Omental fat pad (tissue), 4 donors: ENCODE measurements around the gene KIF18A. TPM values are rescaled to one million over a fixed set of nuclear protein-coding genes. Genes with fewer than 3 reads are reported as not detected.
"Not testable (repeated sequence)": the region's sequence is repeated elsewhere in the genome, so short reads cannot be mapped to it uniquely, and the experiment has no call there.

Experiments used
- ATAC-seq: fragments of 150-250 bp; one replicate; pipeline ENCODE4 v1.9.1; 2016; ENCODE audit warnings: mild to moderate bottlenecking, moderate library complexity; ENCODE audit not compliant: low FRiP score
- DNase-seq: peaks from one replicate; pipeline ENCODE4 v3.0.0-alpha.2; 2019; ENCODE audit warnings: low spot score
- CTCF ChIP-seq, 3 donors: fragments of 450-650 bp; IDR thresholded peaks; one replicate each; pipeline ENCODE4 v1.5.1; 2016 to 2017; ENCODE audit warnings: antibody characterized with exemption in 3 of 3, mild to moderate bottlenecking in 3 of 3, moderate library complexity in 2 of 3
- total RNA-seq, 4 donors: library from RNA; depleted of rRNA; stranded (reverse); fragments of >200 nt; gene quantifications; one replicate each; pipeline ENCODE4 v1.1.0, GENCODE V29; 2016

The KIF18A gene
- total RNA-seq, 4 donors from 2014 or later = 0.25 to 1.7 (median 1.2) TPM

GRCh38 chr11:28140689-28141455 is 32.9 kb upstream of the KIF18A start:
- DNase-seq (no peak), ATAC-seq (no peak)
- TF ChIP-seq CTCF (IDR thresholded peaks at IDR 0.05) = no peak

GRCh38 chr11:28139841-28140415 is 32.0 kb upstream of the KIF18A start:
- DNase-seq (no peak), ATAC-seq (no peak)
- no peak for TF ChIP-seq CTCF (IDR thresholded peaks at IDR 0.05)

GRCh38 chr11:28137832-28138231 is 29.9 kb upstream of the KIF18A start:
- ATAC-seq = no peak
- DNase-seq = no peak
- TF ChIP-seq CTCF (IDR thresholded peaks at IDR 0.05) = no peak

GRCh38 chr11:28137366-28137765 is 29.4 kb upstream of the KIF18A start:
- no peak for ATAC-seq
- TF ChIP-seq CTCF (IDR thresholded peaks at IDR 0.05) = no peak
- no peak for DNase-seq

- ATAC-seq, DNase-seq: not testable (repeated sequence)
Observed at GRCh38 chr11:28136157-28136556, 28.2 kb upstream of the KIF18A start.

- no peak for TF ChIP-seq CTCF (IDR thresholded peaks at IDR 0.05)
- ATAC-seq = no peak
- no peak for DNase-seq
Observed at GRCh38 chr11:28133146-28133545, 25.2 kb upstream of the KIF18A start.

- no peak for TF ChIP-seq CTCF (IDR thresholded peaks at IDR 0.05)
- ATAC-seq (no peak), DNase-seq (no peak)
Observed at GRCh38 chr11:28132548-28132947, 24.6 kb upstream of the KIF18A start.
